ENCODE results near the gene TNRC6C. TPM values are rescaled to one million over a fixed set of nuclear protein-coding genes. Genes with fewer than 3 reads are reported as not detected.

Gene TNRC6C
- total RNA-seq (10 to 100 TPM; 23.4 to 25.9 TPM), polyA plus RNA-seq (1 to 10 TPM; 2.2 to 4.3 TPM)
- long read RNA-seq, donor 1, partial matches to known transcripts: 12 of 14 reads
- long read RNA-seq, donor 1, other reads (novel, unspliced or antisense): 0 of 14 reads
- long read RNA-seq, donor 2: 0 reads
- long read RNA-seq, donor 3: 0 reads
- long read RNA-seq, donor 4: 0 reads
- long read RNA-seq, donor 5: 0 reads

GRCh38 chr17:77957857-77958715, at the start of gene TNRC6C:
TSS of gene TNRC6C (plus strand) at chr17:77958703. CDS start at chr17:78004207, 45,504 bp downstream.
- Histone ChIP-seq H3K9ac (ENCODE audit: insufficient read depth in 1 of 2, low read length in 2 of 2) (peak within 1 kb of the TSS in 1 of 2 donors; percentile 13), H3K4me3 (peak within 1 kb of the TSS; percentile 85), H3K4me1 (ENCODE audit: control insufficient read depth in 5 of 5, insufficient read depth in 5 of 5, low read length in 5 of 5) (peaks cover 0 to 27% (median 7%) of the 10 kb centered on the region in 5 donors), H3K36me3 (ENCODE audit: control insufficient read depth in 4 of 4, insufficient read depth in 4 of 4, low read length in 4 of 4) (no peaks in the 10 kb centered on the region), H3K27ac (ENCODE audit: low read depth in 1 of 2, low read length in 1 of 2) (peak within 1 kb of the TSS; percentile 87 to 93), H3K27me3 (ENCODE audit: control insufficient read depth in 3 of 3, insufficient read depth in 3 of 3, low read length in 2 of 3) (peaks cover 0 to 23% (median 4%) of the 10 kb centered on the region in 3 donors), H3K9me3 (ENCODE audit: control insufficient read depth in 4 of 4, insufficient read depth in 3 of 4, low read length in 3 of 4) (no peaks in the 10 kb centered on the region)
- peak; percentile 99 to 100 (median 100) for DNase-seq
- no peak for TF ChIP-seq CTCF (IDR thresholded peaks at IDR 0.05; ENCODE audit: control extremely low read depth, extremely low read depth)
- peak; percentile 100 for ATAC-seq (ENCODE audit: insufficient read depth, low FRiP score)
- 1% methylated on average over 63 to 105 of the region's 105 CpGs for WGBS, 2 donors

- Histone ChIP-seq H3K27me3 (ENCODE audit: control insufficient read depth in 3 of 3, insufficient read depth in 3 of 3, low read length in 2 of 3) (no peaks in the 10 kb centered on the region), H3K9ac (ENCODE audit: insufficient read depth in 1 of 2, low read length in 2 of 2) (no peak overlapping the region)
These were observed 49.3 kb upstream of the TNRC6C start for GRCh38 chr17:77909236-77909635.

GRCh38 chr17:77909816-77910215, 48.7 kb upstream of the TNRC6C start:
- ATAC-seq (ENCODE audit: insufficient read depth, low FRiP score) (no peak), DNase-seq (no peak)
- H3K4me3 ChIP-seq: no peak overlapping the region
- H3K27me3 ChIP-seq (ENCODE audit: control insufficient read depth in 3 of 3, insufficient read depth in 3 of 3, low read length in 2 of 3): no peaks in the 10 kb centered on the region
- peaks cover 0 to 33% (median 9%) of the 10 kb centered on the region in 5 donors for H3K4me1 ChIP-seq (ENCODE audit: control insufficient read depth in 5 of 5, insufficient read depth in 5 of 5, low read length in 5 of 5)
- H3K36me3 ChIP-seq (ENCODE audit: control insufficient read depth in 4 of 4, insufficient read depth in 4 of 4, low read length in 4 of 4): no peaks in the 10 kb centered on the region
- TF ChIP-seq CTCF (IDR thresholded peaks at IDR 0.05; ENCODE audit: control extremely low read depth, extremely low read depth): no peak
- H3K9me3 ChIP-seq (ENCODE audit: control insufficient read depth in 4 of 4, insufficient read depth in 3 of 4, low read length in 3 of 4): no peaks in the 10 kb centered on the region
- H3K9ac ChIP-seq (ENCODE audit: insufficient read depth in 1 of 2, low read length in 2 of 2): no peak overlapping the region
- WGBS, 2 donors: 87 to 93% methylated on average over 13 of the region's 13 CpGs
- H3K27ac ChIP-seq (ENCODE audit: low read depth in 1 of 2, low read length in 1 of 2): no peak overlapping the region

More at GRCh38 chr17:77909236-77909635, 49.3 kb upstream of the TNRC6C start:
- peak; percentile 63 to 76 (median 75) for DNase-seq
- Histone ChIP-seq H3K9me3 (ENCODE audit: control insufficient read depth in 4 of 4, insufficient read depth in 3 of 4, low read length in 3 of 4) (no peaks in the 10 kb centered on the region), H3K36me3 (ENCODE audit: control insufficient read depth in 4 of 4, insufficient read depth in 4 of 4, low read length in 4 of 4) (no peaks in the 10 kb centered on the region), H3K27ac (ENCODE audit: low read depth in 1 of 2, low read length in 1 of 2) (no peak overlapping the region), H3K4me1 (ENCODE audit: control insufficient read depth in 5 of 5, insufficient read depth in 5 of 5, low read length in 5 of 5) (peaks cover 0 to 27% (median 6%) of the 10 kb centered on the region in 5 donors), H3K4me3 (no peak overlapping the region)
- WGBS, 2 donors: 67 to 79% methylated on average over 19 of the region's 19 CpGs
- ATAC-seq (ENCODE audit: insufficient read depth, low FRiP score): no peak
- no peak for TF ChIP-seq CTCF (IDR thresholded peaks at IDR 0.05; ENCODE audit: control extremely low read depth, extremely low read depth)

Measured in lung (tissue), 16 donors.